ENCODE results near the gene LZTR1. TPM values are rescaled to one million over a fixed set of nuclear protein-coding genes. Genes with fewer than 3 reads are reported as not detected.
A peak's percentile ranks its signal among the peaks of the same experiment; 100 is the strongest.

The LZTR1 gene
- total RNA-seq, 1 donor from 2014 or later = 64.7 TPM

DNA sequence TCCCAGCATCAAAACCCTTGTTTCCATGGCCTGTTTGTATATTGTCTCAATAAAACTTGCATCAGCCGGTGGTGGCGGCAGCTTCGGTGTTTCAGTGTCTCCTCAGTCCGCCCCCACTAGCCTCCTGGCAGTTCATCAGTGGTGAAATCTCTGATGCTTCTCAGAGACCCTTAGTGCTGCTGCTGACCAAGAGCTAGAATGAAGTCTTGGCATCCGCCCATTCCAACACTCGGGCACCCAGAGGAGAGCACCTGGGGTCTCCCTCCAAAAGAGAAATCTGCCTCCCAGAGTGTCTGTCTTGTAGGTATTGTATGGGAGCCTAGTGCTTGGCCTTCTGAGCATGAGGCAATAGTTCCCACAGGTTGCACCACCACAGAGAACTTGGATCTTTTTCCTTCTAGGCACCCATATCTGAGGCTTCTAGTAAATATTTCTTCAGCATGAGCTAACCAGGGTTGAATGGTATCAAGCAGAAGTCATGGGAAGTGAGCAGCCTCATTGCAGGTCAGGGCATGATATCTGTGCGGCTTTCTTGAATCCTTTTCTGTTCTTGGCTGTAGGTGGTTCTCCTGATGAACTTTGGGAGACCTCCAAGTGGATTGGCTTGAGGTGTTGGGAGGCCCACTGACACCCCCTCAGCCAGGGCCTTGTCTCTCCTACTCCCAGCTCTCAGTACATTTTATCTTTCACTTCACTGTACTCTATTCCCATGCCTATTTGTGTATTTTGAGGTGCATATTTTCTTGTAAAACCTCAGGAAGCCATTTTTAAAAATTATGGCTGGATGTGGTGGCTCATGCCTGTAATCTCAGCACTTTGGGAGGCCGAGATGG lies 28.2 kb upstream of the LZTR1 start:
- H3K27me3 Mint-ChIP-seq (ENCODE audit: low read depth) = peaks cover 16% of the 10 kb centered on the region
- intact Hi-C loops (cut with micrococcal nuclease) = no loop called here
- H3K27ac Mint-ChIP-seq = no peak overlapping the region
- no peaks in the 10 kb centered on the region for H3K9me3 Mint-ChIP-seq
- H3K36me3 Mint-ChIP-seq (ENCODE audit: low read depth) = peaks cover 40% of the 10 kb centered on the region
- H3K4me3 Mint-ChIP-seq (ENCODE audit: low read depth) = no peak overlapping the region
- no peak for DNase-seq (ENCODE audit: low spot score)
- H3K4me1 Mint-ChIP-seq (ENCODE audit: low read depth) = peaks cover 11% of the 10 kb centered on the region

- Mint-ChIP-seq H3K4me1 (ENCODE audit: low read depth) (peaks cover 3% of the 10 kb centered on the region), H3K4me3 (ENCODE audit: low read depth) (no peak overlapping the region), H3K9me3 (no peaks in the 10 kb centered on the region), H3K27ac (no peak overlapping the region), H3K27me3 (ENCODE audit: low read depth) (peaks cover 20% of the 10 kb centered on the region), H3K36me3 (ENCODE audit: low read depth) (peaks cover 26% of the 10 kb centered on the region)
- no peak for DNase-seq (ENCODE audit: low spot score)
- intact Hi-C loops (cut with micrococcal nuclease) = no loop called here
Measured at GRCh38 chr22:20955548-20955947, 26.5 kb upstream of the LZTR1 start.

DNA sequence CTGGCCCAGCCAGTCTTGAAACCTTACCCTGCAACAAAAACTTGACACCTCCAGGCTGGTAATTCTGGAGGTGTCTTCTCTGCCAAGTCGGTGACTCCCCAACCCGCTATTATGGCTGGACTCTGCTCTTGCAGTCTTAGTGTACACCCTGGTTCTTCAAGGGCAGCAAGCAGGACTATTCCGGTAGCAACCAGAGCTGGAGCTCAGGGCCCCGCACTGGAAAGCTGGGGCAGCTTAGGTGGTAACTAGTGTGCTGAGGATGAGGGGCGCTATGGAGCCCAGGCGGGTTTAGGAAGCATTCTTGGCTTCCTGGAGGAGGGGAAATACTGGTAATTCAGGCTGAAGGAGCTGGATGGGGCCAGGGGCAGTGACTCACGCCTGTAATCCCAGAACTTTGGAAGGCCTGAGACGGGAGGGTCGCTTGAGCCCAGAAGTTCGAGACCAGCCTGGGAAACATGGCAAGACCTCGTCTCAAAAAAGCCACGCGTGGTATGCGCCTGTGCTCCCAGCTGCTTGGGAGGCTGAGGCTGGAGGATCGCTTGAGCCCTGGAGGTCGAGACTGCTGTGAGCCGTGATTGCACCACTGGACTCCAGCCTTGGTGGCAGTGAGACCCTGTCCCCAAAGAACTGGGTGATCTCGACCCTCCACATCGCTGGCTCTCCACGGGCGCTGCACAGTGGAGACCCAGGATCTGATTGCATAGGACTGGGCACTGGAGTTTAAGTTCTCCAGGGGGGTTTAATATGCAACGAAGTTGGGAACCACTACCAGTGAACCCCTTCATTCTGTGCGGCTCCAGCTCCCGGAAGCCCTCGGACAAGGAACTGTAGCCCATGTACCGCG lies 25.6 kb upstream of the LZTR1 start:
- intact Hi-C loops (cut with micrococcal nuclease) = no loop called here
- H3K27ac Mint-ChIP-seq = no peak overlapping the region
- H3K27me3 Mint-ChIP-seq (ENCODE audit: low read depth) = peaks cover 21% of the 10 kb centered on the region
- H3K9me3 Mint-ChIP-seq = no peaks in the 10 kb centered on the region
- H3K4me1 Mint-ChIP-seq (ENCODE audit: low read depth) = peaks cover 3% of the 10 kb centered on the region
- DNase-seq (ENCODE audit: low spot score) = no peak
- H3K36me3 Mint-ChIP-seq (ENCODE audit: low read depth) = peaks cover 20% of the 10 kb centered on the region
- peak overlapping the region; percentile 54 for H3K4me3 Mint-ChIP-seq (ENCODE audit: low read depth)

GRCh38 chr22:20957102-20957682 lies 24.9 kb upstream of the LZTR1 start:
- no peak for DNase-seq (ENCODE audit: low spot score)
- intact Hi-C loops (cut with micrococcal nuclease) = no loop called here
- Mint-ChIP-seq H3K36me3 (ENCODE audit: low read depth) (peaks cover 20% of the 10 kb centered on the region), H3K27me3 (ENCODE audit: low read depth) (peaks cover 21% of the 10 kb centered on the region), H3K4me3 (ENCODE audit: low read depth) (peak overlapping the region; percentile 60), H3K27ac (no peak overlapping the region), H3K9me3 (no peaks in the 10 kb centered on the region), H3K4me1 (ENCODE audit: low read depth) (peaks cover 7% of the 10 kb centered on the region)

GRCh38 chr22:20957683-20958431 lies 24.2 kb upstream of the LZTR1 start:
- intact Hi-C loops (cut with micrococcal nuclease) = no loop called here
- H3K4me1 Mint-ChIP-seq (ENCODE audit: low read depth) = peaks cover 7% of the 10 kb centered on the region
- DNase-seq (ENCODE audit: low spot score) = no peak
- no peak overlapping the region for H3K27ac Mint-ChIP-seq
- H3K27me3 Mint-ChIP-seq (ENCODE audit: low read depth) = peaks cover 21% of the 10 kb centered on the region
- H3K9me3 Mint-ChIP-seq = no peaks in the 10 kb centered on the region
- peak overlapping the region; percentile 60 for H3K4me3 Mint-ChIP-seq (ENCODE audit: low read depth)
- peaks cover 13% of the 10 kb centered on the region for H3K36me3 Mint-ChIP-seq (ENCODE audit: low read depth)

GRCh38 chr22:20959578-20960461 lies 22.3 kb upstream of the LZTR1 start:
- H3K4me1 Mint-ChIP-seq (ENCODE audit: low read depth) = peaks cover 13% of the 10 kb centered on the region
- intact Hi-C loops (cut with micrococcal nuclease) = no loop called here

DNA sequence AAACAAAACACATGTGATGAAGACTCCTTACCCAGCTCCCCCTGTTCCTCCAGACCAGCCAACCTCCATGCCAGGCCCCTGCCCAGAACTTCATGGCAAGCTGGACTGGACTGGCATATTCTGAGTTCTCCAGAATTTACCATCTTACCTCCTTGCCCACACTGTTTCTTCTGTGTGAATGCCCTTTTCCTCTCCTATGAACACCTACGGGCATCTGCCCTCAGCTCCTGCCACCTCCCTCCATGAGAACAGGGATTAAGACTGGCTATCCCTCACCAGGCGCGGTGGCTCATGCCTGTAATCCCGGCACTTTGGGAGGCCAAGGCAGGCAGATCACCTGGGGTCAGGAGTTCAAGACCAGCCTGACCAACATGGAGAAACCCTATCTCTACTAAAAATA lies 21.5 kb upstream of the LZTR1 start:
- peaks cover 13% of the 10 kb centered on the region for H3K4me1 Mint-ChIP-seq (ENCODE audit: low read depth)
- H3K36me3 Mint-ChIP-seq (ENCODE audit: low read depth) = no peaks in the 10 kb centered on the region

More at GRCh38 chr22:20959578-20960461, 22.3 kb upstream of the LZTR1 start:
- Mint-ChIP-seq H3K4me3 (ENCODE audit: low read depth) (no peak overlapping the region), H3K36me3 (ENCODE audit: low read depth) (no peaks in the 10 kb centered on the region), H3K9me3 (no peaks in the 10 kb centered on the region), H3K27me3 (ENCODE audit: low read depth) (peaks cover 37% of the 10 kb centered on the region), H3K27ac (no peak overlapping the region)
- DNase-seq (ENCODE audit: low spot score) = no peak

DNA sequence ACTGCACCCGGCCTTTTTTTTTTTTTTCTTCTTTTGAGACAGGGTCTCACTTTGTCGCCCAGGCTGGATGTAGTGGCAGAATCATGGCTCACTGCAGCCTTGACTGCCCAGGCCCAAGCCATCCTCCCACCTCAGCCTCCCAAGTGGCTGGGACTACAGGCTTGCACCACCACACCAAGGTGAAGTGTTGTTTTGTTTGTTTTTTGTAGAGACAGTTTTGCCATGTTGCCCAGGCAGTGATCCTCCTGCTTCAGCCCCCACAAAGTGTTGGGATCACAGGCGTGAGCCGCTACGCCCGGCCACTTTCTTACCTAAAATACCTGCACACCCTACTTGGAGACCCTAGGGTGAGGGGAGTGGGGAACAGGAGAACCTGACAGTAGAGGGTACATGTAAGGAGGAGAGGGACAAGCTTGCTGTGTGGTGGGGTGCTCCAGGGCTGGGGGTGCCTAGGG lies 19.6 kb upstream of the LZTR1 start:
- intact Hi-C loops (cut with micrococcal nuclease) = no loop called here
- no peak for DNase-seq (ENCODE audit: low spot score)
- H3K27ac Mint-ChIP-seq = no peak overlapping the region
- H3K4me1 Mint-ChIP-seq (ENCODE audit: low read depth) = peaks cover 13% of the 10 kb centered on the region
- no peaks in the 10 kb centered on the region for H3K9me3 Mint-ChIP-seq
- no peaks in the 10 kb centered on the region for H3K36me3 Mint-ChIP-seq (ENCODE audit: low read depth)
- no peak overlapping the region for H3K4me3 Mint-ChIP-seq (ENCODE audit: low read depth)
- H3K27me3 Mint-ChIP-seq (ENCODE audit: low read depth) = peaks cover 35% of the 10 kb centered on the region

More for the DNA sequence above, 21.5 kb upstream of the LZTR1 start:
- intact Hi-C loops (cut with micrococcal nuclease) = no loop called here
- H3K27me3 Mint-ChIP-seq (ENCODE audit: low read depth) = peaks cover 37% of the 10 kb centered on the region
- H3K4me3 Mint-ChIP-seq (ENCODE audit: low read depth) = no peak overlapping the region
- no peak for DNase-seq (ENCODE audit: low spot score)
- H3K27ac Mint-ChIP-seq = no peak overlapping the region
- no peaks in the 10 kb centered on the region for H3K9me3 Mint-ChIP-seq

DNA sequence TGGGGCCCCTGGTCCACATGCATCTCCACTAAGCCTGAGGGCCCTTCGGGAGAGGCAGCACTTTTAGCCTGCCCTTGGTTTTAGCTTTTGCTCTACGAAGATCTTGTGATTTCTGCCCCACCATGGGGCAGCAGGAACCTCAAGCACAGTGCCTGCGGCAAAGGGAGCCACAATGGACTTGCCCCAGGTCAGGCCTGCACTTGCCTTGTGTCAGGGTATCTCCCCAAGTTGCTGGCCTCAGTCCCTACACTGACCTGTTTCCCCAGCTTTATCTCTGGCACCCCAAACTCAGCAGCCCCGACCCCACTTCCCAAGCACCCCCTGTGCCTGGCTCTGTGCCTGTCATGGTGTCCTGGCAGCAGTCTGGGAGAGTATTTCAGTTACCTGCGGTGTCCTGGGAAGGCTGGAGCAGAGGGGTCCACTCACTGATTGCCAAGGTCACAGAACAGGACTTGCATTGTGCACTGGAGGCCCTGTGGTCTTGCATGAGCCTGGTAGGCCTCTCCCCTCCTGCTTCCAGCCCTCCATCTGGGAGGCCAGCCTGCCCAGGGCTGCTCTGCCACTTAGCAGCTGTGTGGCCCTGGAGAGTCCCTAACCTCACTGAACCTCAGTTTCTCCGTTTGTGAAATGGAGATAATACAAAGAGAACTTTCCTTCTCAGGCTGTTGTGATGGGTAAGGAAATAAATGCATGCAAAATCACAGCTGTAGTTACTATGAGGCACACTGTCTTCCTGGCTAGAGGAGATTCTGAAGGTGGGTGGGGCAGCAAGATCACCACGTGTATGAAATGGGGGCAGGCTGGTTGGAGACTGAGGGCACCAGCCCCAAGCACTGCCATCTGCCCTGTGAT lies 18.7 kb upstream of the LZTR1 start:
- no peaks in the 10 kb centered on the region for H3K36me3 Mint-ChIP-seq (ENCODE audit: low read depth)
- DNase-seq (ENCODE audit: low spot score) = no peak
- no peak overlapping the region for H3K4me3 Mint-ChIP-seq (ENCODE audit: low read depth)
- H3K4me1 Mint-ChIP-seq (ENCODE audit: low read depth) = peaks cover 9% of the 10 kb centered on the region
- H3K27me3 Mint-ChIP-seq (ENCODE audit: low read depth) = peaks cover 26% of the 10 kb centered on the region
- no peaks in the 10 kb centered on the region for H3K9me3 Mint-ChIP-seq
- H3K27ac Mint-ChIP-seq = no peak overlapping the region
- intact Hi-C loops (cut with micrococcal nuclease) = no loop called here

DNA sequence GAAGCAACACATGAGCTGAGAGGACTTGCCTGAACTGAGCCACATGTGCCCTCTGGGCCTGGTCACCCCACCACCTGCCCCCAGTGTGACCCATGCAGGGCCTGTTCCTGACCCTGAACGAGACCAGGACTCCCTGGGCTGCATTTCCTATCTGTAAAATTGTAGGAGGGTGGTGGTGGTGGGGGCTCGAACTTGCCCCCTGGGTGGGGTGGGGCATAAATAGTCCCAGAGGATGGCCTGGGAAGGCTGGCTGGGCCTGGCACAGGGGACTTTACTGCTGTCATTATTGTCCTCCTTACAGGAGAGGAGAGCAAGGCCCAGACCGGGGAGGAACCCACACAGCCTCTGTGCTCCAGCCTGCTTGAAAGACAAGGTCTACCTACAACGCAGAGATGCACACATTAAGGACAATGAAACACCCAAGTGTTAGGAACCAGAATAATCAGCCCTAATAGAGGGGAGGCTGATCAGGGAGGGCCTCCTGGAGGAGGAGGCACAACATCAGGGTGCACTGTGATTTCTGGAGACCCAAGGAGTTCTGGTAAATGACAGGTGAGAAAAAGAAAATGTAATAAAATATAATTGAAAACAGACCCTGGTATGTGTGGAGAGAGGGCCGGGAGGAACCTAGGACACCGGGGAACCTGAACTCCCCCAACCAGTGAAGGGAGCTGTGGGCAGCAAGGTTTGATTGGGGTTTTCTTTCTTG lies 17.9 kb upstream of the LZTR1 start:
- Mint-ChIP-seq H3K4me1 (ENCODE audit: low read depth) (peaks cover 9% of the 10 kb centered on the region), H3K27ac (no peak overlapping the region), H3K36me3 (ENCODE audit: low read depth) (no peaks in the 10 kb centered on the region), H3K27me3 (ENCODE audit: low read depth) (peaks cover 25% of the 10 kb centered on the region), H3K9me3 (no peaks in the 10 kb centered on the region), H3K4me3 (ENCODE audit: low read depth) (peak overlapping the region; percentile 55)
- intact Hi-C loops (cut with micrococcal nuclease) = no loop called here
- no peak for DNase-seq (ENCODE audit: low spot score)

DNA sequence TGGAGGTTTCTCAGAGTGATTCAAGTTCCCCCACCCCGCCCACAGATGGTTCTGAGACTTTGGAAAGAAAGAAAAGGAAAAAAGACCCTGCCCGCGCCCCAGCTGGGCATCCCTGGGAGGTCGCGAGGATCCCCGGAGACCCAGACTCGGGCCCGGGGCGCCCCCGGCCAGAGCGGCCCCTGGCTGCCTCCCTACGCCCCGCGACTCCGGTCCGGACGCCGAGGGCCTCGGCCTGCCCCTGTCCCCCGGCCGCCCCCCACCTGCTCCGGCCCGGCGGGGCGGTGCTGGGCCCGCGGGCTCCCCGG lies 17.3 kb upstream of the LZTR1 start:
- Mint-ChIP-seq H3K4me1 (ENCODE audit: low read depth) (peaks cover 9% of the 10 kb centered on the region), H3K4me3 (ENCODE audit: low read depth) (peak overlapping the region; percentile 55), H3K9me3 (no peaks in the 10 kb centered on the region), H3K27me3 (ENCODE audit: low read depth) (peaks cover 25% of the 10 kb centered on the region), H3K36me3 (ENCODE audit: low read depth) (no peaks in the 10 kb centered on the region), H3K27ac (no peak overlapping the region)
- DNase-seq (ENCODE audit: low spot score) = no peak
- intact Hi-C loops (cut with micrococcal nuclease) = no loop called here
